ENCODE results near the gene SENP8.

- TF ChIP-seq, protein P1, sequence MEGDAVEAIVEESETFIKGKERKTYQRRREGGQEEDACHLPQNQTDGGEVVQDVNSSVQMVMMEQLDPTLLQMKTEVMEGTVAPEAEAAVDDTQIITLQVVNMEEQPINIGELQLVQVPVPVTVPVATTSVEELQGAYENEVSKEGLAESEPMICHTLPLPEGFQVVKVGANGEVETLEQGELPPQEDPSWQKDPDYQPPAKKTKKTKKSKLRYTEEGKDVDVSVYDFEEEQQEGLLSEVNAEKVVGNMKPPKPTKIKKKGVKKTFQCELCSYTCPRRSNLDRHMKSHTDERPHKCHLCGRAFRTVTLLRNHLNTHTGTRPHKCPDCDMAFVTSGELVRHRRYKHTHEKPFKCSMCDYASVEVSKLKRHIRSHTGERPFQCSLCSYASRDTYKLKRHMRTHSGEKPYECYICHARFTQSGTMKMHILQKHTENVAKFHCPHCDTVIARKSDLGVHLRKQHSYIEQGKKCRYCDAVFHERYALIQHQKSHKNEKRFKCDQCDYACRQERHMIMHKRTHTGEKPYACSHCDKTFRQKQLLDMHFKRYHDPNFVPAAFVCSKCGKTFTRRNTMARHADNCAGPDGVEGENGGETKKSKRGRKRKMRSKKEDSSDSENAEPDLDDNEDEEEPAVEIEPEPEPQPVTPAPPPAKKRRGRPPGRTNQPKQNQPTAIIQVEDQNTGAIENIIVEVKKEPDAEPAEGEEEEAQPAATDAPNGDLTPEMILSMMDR (conservative IDR thresholded peaks at IDR 0.05) = no peak
- no peak for TF ChIP-seq ZFX (IDR thresholded peaks at IDR 0.05)
These were observed 40.3 kb upstream of the SENP8 start for GRCh38 chr15:72077950-72078349.
